Right ventricle myocardium superior (tissue), 1 donor: ENCODE results near the gene NCOA7. TPM values are rescaled to one million over a fixed set of nuclear protein-coding genes. Genes with fewer than 3 reads are reported as not detected.

Experiments used
- ATAC-seq: fragments of 200-7000 bp; cut with Tn5 transposase; one replicate; pipeline ENCODE4 v1.9.1; 2020; ENCODE audit warnings: mild to moderate bottlenecking; ENCODE audit not compliant: poor library complexity
- DNase-seq: peaks from one replicate; pipeline ENCODE4 v3.0.0-alpha.2; 2020
- intact Hi-C: fragments of 100-400 bp; cut with DNase I; formaldehyde crosslinking; loops from one replicate; pipeline ENCODE4 v1.11.2; 2022
- total RNA-seq: library from RNA; stranded (reverse); fragmentation: NEBNext Ultra II Directional; extraction: Animal tissue kit (Norgen Biotek cat#: 25700); gene quantifications from one replicate; pipeline ENCODE4 v1.2.1, GENCODE V29; 2021
- donor health status: DM: no; HTN: yes; CAD: no; lungs with severe emphysema.

NCOA7 gene
- total RNA-seq, 1 donor from 2014 or later: 12.7 TPM

DNA sequence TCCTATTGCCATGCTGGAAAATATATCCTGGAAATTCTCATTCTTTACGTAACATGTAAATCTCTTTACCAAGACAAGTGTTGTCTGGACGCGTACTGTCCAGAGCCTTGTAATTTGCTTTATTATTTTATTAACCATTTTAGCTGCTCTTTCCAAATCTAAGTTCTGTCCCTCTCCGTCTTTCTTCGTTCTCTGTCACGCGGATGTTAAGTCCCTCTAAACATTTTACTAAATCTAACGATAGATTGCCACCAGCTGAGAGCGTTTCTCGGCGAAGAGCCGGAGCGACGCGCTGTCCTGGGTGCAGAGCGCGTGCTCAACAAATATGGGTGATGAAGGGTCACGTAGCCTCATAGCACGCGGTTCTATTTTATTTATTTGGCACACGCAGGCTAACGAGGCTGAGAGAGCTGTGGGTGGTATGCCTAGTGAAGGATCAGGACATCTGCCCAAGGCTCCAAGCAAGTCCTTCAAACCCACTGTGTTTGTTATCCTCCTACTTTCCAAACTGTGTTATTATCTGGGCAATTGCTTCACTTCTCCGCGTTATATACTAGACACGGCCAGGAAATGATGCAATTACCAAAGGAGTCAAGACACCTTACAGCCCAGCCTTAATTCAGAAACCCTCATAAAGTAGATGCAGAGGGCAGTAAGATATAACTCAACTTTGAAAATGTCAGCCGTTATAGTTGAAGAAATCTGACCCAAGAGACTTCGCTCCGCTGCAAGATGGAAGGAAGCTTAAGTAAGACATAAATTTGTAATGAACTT is 10.0 kb upstream of the NCOA7 start:
- intact Hi-C loops: no loop called here
- peak; percentile 69 for DNase-seq
- peak; percentile 92 for ATAC-seq

DNA sequence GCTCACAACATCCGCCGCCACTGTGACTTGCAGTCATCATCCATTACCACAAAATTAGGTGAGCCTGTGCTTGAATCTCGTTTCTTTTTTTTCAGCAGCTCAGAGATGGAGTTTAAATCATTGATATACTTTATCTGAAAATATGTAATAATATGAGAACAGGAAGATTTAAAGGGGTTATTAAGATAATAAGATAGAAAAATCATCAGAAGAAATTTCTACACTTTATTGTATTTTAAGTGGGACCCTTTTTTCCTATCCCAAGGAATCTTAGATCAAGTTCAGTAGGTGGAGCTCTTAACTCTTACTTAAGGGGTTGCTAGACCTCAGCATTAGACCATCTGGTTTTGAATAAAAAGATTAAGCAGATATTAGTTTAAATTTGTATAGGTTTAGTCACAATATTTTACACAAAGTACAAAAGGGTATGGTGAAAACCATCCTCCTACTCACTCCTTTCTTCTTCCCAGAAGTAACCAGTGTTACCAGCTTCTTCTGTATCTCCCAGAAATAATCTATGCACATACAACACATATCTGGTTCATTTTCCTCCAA is 9.4 kb upstream of the NCOA7 start:
- ATAC-seq (peak; percentile 34), DNase-seq (no peak)
- intact Hi-C loops: no loop called here

DNA sequence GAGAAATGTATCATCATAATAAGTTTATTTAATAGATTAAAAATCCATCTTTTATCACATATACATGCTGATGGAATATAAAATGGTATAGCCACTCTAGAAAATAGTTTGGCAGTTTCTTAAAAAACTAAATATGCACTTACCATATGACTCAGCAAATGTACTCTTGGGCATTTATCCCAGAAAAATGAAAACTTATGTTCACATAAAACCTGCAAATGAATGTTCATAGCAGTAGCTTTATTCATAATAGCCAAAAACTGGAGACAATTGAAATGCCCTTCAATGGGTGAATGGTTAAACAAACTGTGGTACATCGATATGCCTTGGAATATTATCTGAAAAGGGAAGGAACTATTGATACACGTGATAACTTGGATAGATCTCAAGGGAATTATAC is 6.4 kb upstream of the NCOA7 start:
- intact Hi-C loops: no loop called here
- ATAC-seq (no peak), DNase-seq (no peak)

DNA sequence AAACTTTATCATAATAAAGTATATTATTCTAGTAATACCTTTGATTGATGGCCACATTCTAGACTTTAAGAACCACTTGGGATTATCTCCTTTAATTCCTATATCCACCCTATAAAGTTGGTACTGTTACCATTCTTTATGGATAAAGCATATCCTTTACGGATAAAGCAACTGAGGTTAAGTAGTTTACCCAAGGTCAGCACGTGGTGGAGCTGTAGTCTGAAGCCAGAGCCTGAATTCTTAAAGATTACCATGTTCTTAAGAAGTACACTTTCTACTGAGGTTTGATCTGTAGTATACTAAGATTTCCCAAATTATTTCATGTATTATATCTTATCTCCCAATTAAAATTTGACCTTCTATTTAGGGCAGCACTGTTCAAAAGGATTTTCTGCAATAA is 3.0 kb upstream of the NCOA7 start:
- ATAC-seq (no peak), DNase-seq (no peak)
- intact Hi-C loops: loop anchor here (5.0 kb wide), 1 partner anchor 185 kb away; no protein-coding TSS in a partner anchor

DNA sequence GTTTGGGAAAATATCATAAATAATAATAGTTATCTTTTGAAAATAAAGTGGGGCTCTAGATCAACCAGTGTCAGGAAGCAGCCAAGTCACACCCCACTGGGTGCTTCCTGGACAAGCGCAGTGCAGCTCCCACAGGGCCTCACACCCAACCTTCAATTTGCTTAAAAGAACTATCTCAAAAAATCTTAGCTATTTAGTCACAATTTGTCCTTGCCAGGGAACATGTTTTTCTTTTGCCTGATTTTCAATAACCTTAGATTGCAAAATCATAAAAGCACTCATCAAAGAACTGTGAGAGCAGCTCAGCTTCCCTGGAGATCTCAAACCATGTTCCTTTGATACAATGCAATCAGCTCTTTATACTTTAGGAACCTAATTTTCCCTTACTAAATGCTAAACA is 1.6 kb upstream of the NCOA7 start:
- DNase-seq: peak; percentile 64
- intact Hi-C loops: loop anchor here (5.0 kb wide), 1 partner anchor 183 kb away; no protein-coding TSS in a partner anchor
- no peak for ATAC-seq

DNA sequence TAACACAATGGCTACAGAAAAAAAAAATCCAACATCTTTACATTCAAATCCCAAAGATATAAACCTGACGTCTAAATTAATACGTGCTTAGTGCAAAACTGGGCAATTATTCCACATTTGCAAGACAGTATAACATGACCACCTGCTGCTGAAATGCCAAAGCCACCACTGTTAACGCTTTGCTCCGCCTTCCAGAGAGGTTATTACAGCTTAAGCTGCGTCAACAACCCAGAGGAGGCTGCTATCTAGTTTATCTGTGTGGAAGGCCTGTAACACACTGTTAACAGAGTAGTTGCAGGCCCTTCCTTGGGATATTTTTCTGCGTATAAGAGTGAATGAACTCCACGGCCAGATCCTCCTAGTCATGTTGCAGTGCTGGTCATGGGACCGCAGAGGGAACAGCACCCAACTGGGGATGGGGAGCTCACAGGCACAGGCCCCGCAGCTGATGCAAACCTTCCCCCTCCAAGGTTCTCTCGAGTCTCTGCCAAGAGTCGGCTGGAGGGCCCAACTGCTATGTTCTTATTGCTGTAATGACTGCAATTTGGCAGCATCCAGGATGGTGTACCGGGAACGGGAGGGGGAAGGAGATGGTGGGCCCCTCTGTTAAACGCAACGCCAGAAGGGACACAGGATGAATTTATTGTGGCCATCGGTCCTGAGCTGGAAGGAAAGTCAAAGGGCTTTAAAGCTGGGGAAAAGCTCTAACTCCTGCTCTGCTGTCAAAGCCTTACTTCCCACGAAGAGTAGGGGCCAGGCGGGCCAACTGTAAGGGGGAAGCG is 993 bp upstream of the NCOA7 start:
- peak; percentile 72 for DNase-seq
- intact Hi-C loops: loop anchor here (5.0 kb wide), 1 partner anchor 183 kb away; no protein-coding TSS in a partner anchor
- peak; percentile 32 for ATAC-seq

DNA sequence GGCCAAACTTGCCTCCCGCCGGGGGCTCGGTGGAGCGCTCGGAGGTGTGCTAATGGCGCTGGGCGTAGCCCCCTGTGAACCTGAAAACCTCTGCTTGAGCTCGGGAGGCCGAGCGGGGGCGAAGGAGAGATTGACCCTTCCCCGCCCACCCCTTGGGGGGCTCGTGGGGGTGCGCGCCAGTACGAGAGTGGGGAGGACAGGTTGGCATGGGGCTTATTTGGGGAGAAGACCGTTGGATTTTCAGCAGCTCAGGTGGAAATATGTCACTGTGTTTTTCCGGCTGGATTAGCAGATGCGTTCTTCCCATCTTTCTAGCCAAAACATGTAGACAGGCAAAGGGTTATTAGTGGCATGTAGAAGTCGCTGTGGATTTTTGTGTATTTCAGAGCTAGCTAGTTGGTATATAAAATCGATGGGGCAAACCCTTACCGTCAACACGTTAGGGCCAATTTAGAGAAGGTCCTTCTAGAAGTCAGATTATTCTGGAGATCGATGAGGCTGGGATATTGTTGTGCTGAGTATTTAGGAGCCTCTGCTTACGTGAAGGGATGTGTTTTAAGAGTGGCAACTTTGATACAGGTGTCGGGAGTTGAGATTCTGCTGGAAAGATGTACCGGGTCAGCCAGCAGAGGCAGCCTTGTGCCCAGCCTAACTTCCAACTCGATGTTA is 525 bp downstream of the NCOA7 start:
- DNase-seq (peak; percentile 53), ATAC-seq (peak; percentile 56)
- intact Hi-C loops: no loop called here

DNA sequence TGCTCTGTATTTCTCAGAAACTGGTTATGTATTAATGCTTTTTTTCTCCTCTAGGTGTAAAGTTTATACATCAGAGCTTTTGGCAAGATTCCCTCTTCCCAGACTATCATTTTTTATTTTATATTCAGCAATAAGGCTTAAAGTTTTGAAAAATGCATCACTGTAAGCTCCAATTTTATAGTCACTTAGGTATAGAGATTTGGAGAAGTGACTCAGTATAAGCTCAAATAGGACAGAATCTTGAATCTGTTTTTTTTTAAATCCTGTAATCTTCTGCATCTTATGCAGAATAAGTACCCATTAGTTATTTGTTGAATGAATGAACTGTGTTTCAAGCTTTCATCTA is 1.0 kb downstream of the NCOA7 start:
- ATAC-seq (no peak), DNase-seq (no peak)
- intact Hi-C loops: no loop called here

DNA sequence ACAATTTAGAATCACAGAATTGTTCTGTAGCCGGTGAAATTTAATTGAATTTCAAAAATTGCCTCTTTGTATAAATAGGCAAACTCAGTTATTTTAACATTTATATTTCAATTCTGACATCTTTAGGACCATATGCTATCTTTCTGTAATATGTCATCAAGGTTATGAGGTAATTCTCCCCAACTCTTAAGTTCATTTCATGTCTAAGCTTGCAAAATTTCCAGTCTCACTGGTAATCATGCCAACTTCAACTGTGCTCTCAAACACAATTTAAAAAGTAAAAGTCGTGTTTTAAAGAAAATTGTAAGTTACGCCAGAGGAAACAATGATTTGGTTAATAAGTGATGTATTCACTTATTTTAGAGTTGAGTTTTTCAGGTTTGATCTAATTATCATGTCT is 1.4 kb downstream of the NCOA7 start:
- ATAC-seq (no peak), DNase-seq (no peak)
- intact Hi-C loops: no loop called here

DNA sequence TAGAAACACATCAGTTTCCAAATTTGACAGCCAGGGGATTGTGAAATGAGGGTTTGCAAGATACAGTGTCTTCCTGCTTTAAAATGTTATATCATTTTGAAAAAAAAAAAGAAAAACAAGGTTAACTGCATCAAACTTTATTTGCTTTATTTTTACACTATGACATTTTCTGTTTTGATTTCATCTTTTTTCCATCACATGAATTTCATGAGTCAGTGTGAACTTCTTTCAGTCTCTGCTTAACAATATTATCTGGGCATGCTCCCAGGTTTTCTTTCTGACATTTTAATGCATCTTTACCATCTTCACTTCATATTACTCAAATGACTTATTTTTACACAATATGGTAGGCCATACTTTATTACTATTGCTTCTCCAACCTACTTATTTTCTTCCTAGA is 1.9 kb downstream of the NCOA7 start:
- DNase-seq: no peak
- ATAC-seq: no peak
- intact Hi-C loops: no loop called here

DNA sequence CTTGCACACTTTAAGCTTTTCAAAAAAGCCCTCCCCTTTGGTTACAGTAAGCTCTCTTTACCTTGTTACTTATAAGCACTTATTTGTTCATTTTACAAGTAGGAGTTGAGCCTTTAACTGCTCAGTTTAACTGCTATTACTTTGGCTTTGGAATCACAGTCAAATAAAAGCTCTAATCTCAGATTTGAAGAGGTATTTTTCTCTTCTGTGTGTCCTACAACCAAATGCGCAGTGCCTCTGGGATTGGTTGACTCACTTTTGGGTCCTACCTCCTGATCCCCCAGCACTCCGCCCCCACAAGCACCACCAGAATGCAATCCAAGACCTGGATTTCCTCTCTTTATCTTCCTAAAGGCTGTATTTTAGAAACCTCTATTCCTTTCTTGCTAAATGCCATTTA is 2.5 kb downstream of the NCOA7 start:
- no peak for DNase-seq
- intact Hi-C loops: no loop called here
- ATAC-seq: no peak

DNA sequence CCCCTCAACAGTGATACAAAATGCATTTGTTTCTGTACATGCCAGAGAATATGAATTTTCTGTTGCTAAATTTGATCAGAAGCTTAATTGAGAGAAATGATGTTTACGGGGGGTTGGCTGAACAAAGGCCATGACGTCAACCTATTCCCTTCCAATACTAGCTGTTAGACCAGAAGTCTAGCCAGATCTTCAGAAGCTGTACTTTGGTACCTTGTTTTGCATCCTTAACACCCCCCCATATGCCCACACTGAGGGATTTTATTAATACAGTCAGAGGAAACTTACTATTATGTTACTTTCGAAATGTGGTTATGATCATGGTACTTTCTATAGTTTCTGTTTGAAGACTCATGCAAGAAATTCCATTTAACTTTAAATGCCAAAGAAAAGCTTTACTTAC is 3.1 kb downstream of the NCOA7 start:
- ATAC-seq (no peak), DNase-seq (no peak)
- intact Hi-C loops: no loop called here

DNA sequence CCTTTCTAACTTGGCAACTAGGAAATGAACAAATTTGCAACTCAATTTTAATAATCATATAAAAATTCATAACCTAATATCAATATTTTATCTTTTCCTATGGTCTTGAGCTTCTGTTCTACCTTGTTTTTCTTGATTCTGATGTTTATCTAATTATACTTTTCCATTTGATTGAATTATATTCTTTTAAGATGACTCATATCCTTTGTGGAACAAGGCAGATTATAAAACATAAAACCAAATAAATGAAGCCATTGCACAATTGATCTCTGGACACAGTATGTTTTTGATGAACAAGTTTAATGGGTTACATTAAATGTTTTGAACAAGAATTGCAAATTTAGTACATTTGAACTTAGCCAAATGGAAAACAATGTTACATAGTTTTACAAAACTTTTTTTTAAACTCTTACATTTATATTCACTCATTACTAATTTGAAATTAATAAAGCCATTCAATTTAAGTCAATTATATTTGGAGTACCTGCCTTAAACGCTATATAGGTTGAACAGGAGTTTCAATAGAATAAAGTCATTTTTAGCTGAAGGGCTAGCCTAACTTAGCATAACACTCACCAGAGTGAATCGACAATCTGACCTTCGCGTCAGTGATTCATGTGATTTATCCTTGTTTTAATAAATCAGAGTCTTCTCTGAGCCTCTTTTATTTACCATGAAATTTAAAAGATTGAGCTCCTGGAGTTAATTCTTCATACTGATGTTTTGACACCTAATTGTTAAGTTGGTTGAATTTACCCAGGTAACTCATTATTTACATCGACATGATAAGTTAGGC is 3.8 kb downstream of the NCOA7 start:
- DNase-seq (no peak), ATAC-seq (no peak)
- intact Hi-C loops: loop anchor here (5.0 kb wide), 1 partner anchor 163 kb away; the partner anchor contains the start of gene HINT3

DNA sequence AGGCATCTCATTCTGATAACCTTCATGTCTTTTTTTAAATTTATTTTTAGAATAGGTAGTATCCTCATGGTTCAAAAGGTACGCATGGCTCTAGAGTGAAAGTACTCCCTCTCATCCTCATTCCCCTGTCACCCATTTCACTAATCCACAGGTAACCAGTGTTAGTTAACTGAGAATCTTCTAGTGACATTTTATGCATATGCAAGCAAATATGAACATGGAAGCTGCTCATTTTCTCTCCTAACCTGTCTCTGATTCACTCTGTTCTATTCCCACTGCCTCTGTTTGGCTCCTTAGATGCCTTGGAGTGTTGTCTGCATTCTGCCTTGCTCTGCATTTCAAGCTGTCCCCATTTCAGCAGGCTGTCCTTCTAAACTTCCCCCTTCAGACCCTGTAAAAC is 4.5 kb downstream of the NCOA7 start:
- intact Hi-C loops: loop anchor here (5.0 kb wide), 1 partner anchor 162 kb away; the partner anchor contains the start of gene HINT3
- ATAC-seq: no peak
- no peak for DNase-seq

DNA sequence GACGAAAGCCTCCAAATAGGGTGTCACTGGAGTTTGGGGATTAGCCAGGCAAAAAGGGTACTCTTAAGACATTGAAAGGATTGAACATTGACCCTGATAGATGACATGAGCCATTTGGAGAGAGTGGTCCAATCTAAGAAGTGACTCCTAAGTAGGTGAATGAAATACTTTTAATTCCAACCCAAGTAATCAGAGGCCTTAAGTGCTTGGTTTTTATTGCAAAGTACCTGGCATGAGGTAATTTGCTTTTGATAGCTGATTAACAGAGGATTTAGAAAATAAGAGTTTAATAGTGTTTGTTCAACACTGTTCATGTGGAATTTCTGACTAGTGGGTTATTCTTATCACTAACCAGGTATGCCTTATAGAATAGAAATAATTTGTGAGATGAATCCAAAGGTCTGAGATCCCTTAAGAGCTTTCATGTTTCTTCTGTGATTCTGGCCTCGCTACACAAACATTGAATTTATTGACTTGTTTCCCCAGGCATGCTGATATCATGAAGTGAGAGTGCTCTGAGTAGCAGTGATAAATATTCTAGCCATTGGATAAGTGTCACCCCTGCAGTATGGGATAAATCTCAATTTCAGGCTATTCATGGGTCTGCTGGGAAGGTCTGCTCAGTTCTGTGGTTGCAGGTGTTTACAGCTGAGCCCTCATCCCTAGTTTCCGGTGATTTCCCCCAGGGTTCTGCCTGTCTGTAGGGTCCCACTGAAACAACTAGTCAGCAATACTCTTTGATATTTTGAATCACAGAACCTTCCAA is 6.5 kb downstream of the NCOA7 start:
- no peak for ATAC-seq
- no peak for DNase-seq
- intact Hi-C loops: loop anchor here (5.0 kb wide), 1 partner anchor 160 kb away; the partner anchor contains the start of gene HINT3

DNA sequence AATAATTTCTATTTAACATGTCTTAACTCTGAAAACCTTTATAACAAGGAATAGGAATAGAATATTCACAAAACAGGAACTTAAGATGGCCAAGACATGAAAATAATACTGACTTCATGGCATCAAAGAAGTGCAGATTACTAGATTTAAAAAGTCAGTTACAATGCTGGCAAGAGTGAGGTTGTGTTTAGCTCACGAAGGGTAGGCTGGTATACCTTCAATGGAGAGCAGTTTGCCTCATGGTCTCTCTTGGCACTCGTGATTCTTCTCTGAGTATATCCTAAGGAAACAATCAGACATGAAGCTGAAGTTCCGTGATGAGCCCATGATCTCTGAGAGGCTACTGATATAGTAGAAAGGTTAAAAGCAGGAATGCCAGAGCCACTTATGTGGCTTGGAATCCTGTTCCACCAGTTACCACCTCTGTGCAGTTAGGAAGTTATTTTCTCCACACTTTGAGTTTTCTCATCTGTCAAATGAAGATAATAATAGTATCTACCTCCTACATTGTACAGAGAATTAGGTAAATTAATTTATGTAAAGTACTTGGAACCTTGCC is 7.2 kb downstream of the NCOA7 start:
- DNase-seq: no peak
- intact Hi-C loops: loop anchor here (5.0 kb wide), 1 partner anchor 159 kb away; the partner anchor contains the start of gene HINT3
- no peak for ATAC-seq
